Measurements from ENCODE around the gene SCAF4. TPM values are rescaled to one million over a fixed set of nuclear protein-coding genes. Genes with fewer than 3 reads are reported as not detected.
"Not testable (repeated sequence)": the region's sequence is repeated elsewhere in the genome, so short reads cannot be mapped to it uniquely, and the experiment has no call there.

The SCAF4 gene
- polyA plus RNA-seq, 1 of the 3 experiments (the other 2 are of a cell fraction) = 8.5 TPM

DNA sequence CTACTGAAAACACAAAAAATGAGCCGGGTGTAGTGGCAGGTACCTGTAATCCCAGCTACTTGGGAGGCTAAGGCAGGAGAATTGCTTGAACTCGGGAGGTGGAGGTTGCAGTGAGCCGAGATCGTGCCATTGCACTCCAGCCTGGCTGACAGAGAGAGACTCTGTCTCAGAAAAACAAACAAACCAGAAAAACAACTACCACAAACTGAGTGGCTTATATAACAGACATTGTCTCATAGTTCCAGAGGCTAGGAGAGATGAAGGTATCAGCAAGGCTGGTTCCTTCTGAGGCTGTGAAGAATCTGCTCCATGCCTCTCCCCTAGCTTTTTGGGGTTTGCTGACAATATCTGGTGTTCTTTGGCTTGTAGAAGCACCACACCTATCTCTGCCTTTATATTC, 80.4 kb downstream of the SCAF4 start:
- H3K4me1 ChIP-seq (ENCODE audit: control insufficient read depth in 1 of 2, insufficient read depth in 2 of 2, low read depth in 1 of 2, low read length in 1 of 2); H3K9ac ChIP-seq; H3K4me2 ChIP-seq; DNase-seq; H2AFZ ChIP-seq (ENCODE audit: low read depth); H3K36me3 ChIP-seq (replicated peaks in 1 of 2; ENCODE audit: control insufficient read depth in 1 of 2, insufficient read depth in 2 of 2, low read length in 1 of 2); H3K4me3 ChIP-seq (ENCODE audit: low read depth in 2 of 2, low read length in 1 of 2); H3K9me3 ChIP-seq; H3K9me2 ChIP-seq; H3K27me3 ChIP-seq (ENCODE audit: insufficient read depth); H3K27ac ChIP-seq (ENCODE audit: low read depth in 2 of 2, low read length in 1 of 2); POLR2A ChIA-PET; H3K79me2 ChIP-seq (ENCODE audit: insufficient read depth); CTCF ChIA-PET; H4K20me1 ChIP-seq (ENCODE audit: insufficient read depth); H3F3A ChIP-seq (replicated peaks; ENCODE audit: insufficient read depth): not testable (repeated sequence)
- WGBS (ENCODE audit: low lambda C conversion rate) = 71% methylated on average over 4 of the region's 4 CpGs

DNA sequence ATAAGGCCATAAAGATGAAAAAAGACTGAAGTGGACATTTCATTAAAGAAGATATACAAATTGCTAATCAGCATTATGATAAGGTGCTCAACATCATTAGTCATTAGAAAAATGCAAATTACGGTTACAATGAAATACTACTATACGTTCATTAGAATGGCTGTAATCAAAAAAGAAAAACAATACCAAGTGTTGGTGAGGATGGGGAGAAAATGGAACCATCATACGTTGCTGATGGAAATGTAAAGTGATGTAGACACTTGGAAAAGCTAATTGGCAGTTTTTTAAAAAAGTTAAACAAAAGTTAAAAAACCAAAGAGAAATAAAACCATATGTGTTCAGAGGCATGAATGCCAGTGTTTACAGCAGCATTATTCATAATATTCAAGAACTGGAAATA, 81.0 kb downstream of the SCAF4 start:
- Histone ChIP-seq H3K36me3 (replicated peaks in 1 of 2; ENCODE audit: control insufficient read depth in 1 of 2, insufficient read depth in 2 of 2, low read length in 1 of 2) (no peaks in the 10 kb centered on the region), H2AFZ (ENCODE audit: low read depth) (no peak overlapping the region), H3K4me2 (no peak overlapping the region), H3K4me3 (ENCODE audit: low read depth in 2 of 2, low read length in 1 of 2) (no peak overlapping the region), H3K27me3 (ENCODE audit: insufficient read depth) (no peaks in the 10 kb centered on the region), H3K4me1 (ENCODE audit: control insufficient read depth in 1 of 2, insufficient read depth in 2 of 2, low read depth in 1 of 2, low read length in 1 of 2) (no peaks in the 10 kb centered on the region), H3K9me3 (no peaks in the 10 kb centered on the region), H3K9me2 (no peaks in the 10 kb centered on the region), H4K20me1 (ENCODE audit: insufficient read depth) (no peaks in the 10 kb centered on the region), H3K79me2 (ENCODE audit: insufficient read depth) (no peaks in the 10 kb centered on the region), H3K27ac (ENCODE audit: low read depth in 2 of 2, low read length in 1 of 2) (no peak overlapping the region), H3F3A (replicated peaks; ENCODE audit: insufficient read depth) (no peaks in the 10 kb centered on the region), H3K9ac (no peak overlapping the region)
- CTCF ChIA-PET = no interaction called here
- 76% methylated on average over 3 of the region's 3 CpGs for WGBS (ENCODE audit: low lambda C conversion rate)
- POLR2A ChIA-PET = no interaction called here
- TF ChIP-seq, protein P1, sequence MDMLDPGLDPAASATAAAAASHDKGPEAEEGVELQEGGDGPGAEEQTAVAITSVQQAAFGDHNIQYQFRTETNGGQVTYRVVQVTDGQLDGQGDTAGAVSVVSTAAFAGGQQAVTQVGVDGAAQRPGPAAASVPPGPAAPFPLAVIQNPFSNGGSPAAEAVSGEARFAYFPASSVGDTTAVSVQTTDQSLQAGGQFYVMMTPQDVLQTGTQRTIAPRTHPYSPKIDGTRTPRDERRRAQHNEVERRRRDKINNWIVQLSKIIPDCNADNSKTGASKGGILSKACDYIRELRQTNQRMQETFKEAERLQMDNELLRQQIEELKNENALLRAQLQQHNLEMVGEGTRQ (IDR thresholded peaks at IDR 0.05; ENCODE audit: borderline replicate concordance, low read depth, low read length) = no peak
- no peak for TF ChIP-seq ELF1 (IDR thresholded peaks at IDR 0.05)
- no peak for TF ChIP-seq NFIC (IDR thresholded peaks at IDR 0.05; ENCODE audit: borderline replicate concordance)
- no peak for TF ChIP-seq SMC3 (IDR thresholded peaks at IDR 0.05; ENCODE audit: low read depth, low read length)
- no peak for DNase-seq

GRCh38 chr21:31647650-31648049, 84.3 kb downstream of the SCAF4 start:
- ChIA-PET POLR2A (no interaction called here), CTCF (no interaction called here)
- no peaks in the 10 kb centered on the region for H3K9me3 ChIP-seq
- TF ChIP-seq SIN3A (IDR thresholded peaks at IDR 0.05; ENCODE audit: borderline replicate concordance, low read depth, low read length) (no peak), JUND (IDR thresholded peaks at IDR 0.05) (no peak), ELF1 (IDR thresholded peaks at IDR 0.05) (no peak), NRF1 (IDR thresholded peaks at IDR 0.05; ENCODE audit: low read depth, low read length) (no peak), TCF12 (IDR thresholded peaks at IDR 0.05) (no peak), FOXJ3 (CRISPR knock-in tag; IDR thresholded peaks at IDR 0.05) (no peak), RXRA (IDR thresholded peaks at IDR 0.05; ENCODE audit: borderline replicate concordance, low read depth) (no peak), GATA2 (CRISPR knock-in tag; IDR thresholded peaks at IDR 0.05) (no peak), POLR2AphosphoS5 (IDR thresholded peaks at IDR 0.05; ENCODE audit: low read depth, low read length) (no peak)
- TF ChIP-seq, protein P2, sequence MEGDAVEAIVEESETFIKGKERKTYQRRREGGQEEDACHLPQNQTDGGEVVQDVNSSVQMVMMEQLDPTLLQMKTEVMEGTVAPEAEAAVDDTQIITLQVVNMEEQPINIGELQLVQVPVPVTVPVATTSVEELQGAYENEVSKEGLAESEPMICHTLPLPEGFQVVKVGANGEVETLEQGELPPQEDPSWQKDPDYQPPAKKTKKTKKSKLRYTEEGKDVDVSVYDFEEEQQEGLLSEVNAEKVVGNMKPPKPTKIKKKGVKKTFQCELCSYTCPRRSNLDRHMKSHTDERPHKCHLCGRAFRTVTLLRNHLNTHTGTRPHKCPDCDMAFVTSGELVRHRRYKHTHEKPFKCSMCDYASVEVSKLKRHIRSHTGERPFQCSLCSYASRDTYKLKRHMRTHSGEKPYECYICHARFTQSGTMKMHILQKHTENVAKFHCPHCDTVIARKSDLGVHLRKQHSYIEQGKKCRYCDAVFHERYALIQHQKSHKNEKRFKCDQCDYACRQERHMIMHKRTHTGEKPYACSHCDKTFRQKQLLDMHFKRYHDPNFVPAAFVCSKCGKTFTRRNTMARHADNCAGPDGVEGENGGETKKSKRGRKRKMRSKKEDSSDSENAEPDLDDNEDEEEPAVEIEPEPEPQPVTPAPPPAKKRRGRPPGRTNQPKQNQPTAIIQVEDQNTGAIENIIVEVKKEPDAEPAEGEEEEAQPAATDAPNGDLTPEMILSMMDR (IDR thresholded peaks at IDR 0.05) = no peak
- TF ChIP-seq, protein P3, sequence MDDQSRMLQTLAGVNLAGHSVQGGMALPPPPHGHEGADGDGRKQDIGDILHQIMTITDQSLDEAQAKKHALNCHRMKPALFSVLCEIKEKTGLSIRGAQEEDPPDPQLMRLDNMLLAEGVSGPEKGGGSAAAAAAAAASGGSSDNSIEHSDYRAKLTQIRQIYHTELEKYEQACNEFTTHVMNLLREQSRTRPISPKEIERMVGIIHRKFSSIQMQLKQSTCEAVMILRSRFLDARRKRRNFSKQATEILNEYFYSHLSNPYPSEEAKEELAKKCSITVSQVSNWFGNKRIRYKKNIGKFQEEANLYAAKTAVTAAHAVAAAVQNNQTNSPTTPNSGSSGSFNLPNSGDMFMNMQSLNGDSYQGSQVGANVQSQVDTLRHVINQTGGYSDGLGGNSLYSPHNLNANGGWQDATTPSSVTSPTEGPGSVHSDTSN (IDR thresholded peaks at IDR 0.05) = no peak
- TF ChIP-seq, protein P4, sequence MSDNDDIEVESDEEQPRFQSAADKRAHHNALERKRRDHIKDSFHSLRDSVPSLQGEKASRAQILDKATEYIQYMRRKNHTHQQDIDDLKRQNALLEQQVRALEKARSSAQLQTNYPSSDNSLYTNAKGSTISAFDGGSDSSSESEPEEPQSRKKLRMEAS (IDR thresholded peaks at IDR 0.05; ENCODE audit: low read depth) = no peak
- H3K27ac ChIP-seq (ENCODE audit: low read depth in 2 of 2, low read length in 1 of 2) = no peak overlapping the region
- no peak overlapping the region for H3K4me2 ChIP-seq
- WGBS (ENCODE audit: low lambda C conversion rate) = 83% methylated on average over 3 of the region's 3 CpGs
- H3K27me3 ChIP-seq (ENCODE audit: insufficient read depth) = no peaks in the 10 kb centered on the region
- no peak overlapping the region for H3K9ac ChIP-seq
- no peaks in the 10 kb centered on the region for H3K79me2 ChIP-seq (ENCODE audit: insufficient read depth)
- H4K20me1 ChIP-seq (ENCODE audit: insufficient read depth) = no peaks in the 10 kb centered on the region
- H3K4me3 ChIP-seq (ENCODE audit: low read depth in 2 of 2, low read length in 1 of 2) = no peak overlapping the region
- no peak for DNase-seq
- no peaks in the 10 kb centered on the region for H3K4me1 ChIP-seq (ENCODE audit: control insufficient read depth in 1 of 2, insufficient read depth in 2 of 2, low read depth in 1 of 2, low read length in 1 of 2)
- H2AFZ ChIP-seq (ENCODE audit: low read depth) = no peak overlapping the region
- H3K9me2 ChIP-seq = no peaks in the 10 kb centered on the region
- H3K36me3 ChIP-seq (replicated peaks in 1 of 2; ENCODE audit: control insufficient read depth in 1 of 2, insufficient read depth in 2 of 2, low read length in 1 of 2) = no peaks in the 10 kb centered on the region
- no peaks in the 10 kb centered on the region for H3F3A ChIP-seq (replicated peaks; ENCODE audit: insufficient read depth)

All from SK-N-SH (cell line).